Right atrium auricular region (tissue), 2 donors: Measurements from ENCODE around the gene DVL1. TPM values are rescaled to one million over a fixed set of nuclear protein-coding genes. Genes with fewer than 3 reads are reported as not detected.
"Not testable (repeated sequence)": the region's sequence is repeated elsewhere in the genome, so short reads cannot be mapped to it uniquely, and the experiment has no call there.

ENCODE experiments used
- DNase-seq: peaks from one replicate; pipeline ENCODE4 v3.0.0-alpha.2; 2019; ENCODE audit warnings: low spot score
- H3K27ac ChIP-seq, 2 donors: fragments of 200-600 bp; sonication (generic); 1 replicate in 1 of 2; 2 replicates in 1 of 2; pipeline ENCODE4 v1.5.1; 2016 to 2019
- H3K27me3 ChIP-seq, 2 donors: fragments of 200-600 bp; sonication (generic); one replicate each; pipeline versions ENCODE4 v1.5.1 to v1.6.0; 2017 to 2019
- H3K36me3 ChIP-seq: fragments of 200-600 bp; sonication (generic); one replicate; pipeline ENCODE4 v1.5.1; 2016
- H3K4me1 ChIP-seq, 2 donors: fragments of 200-600 bp; sonication (generic); one replicate each; pipeline versions ENCODE4 v1.5.1 to v1.6.0; 2017 to 2019
- H3K4me3 ChIP-seq, 2 donors: fragments of 200-600 bp; sonication (generic); 1 replicate in 1 of 2; 2 replicates in 1 of 2; pipeline ENCODE4 v1.5.1; 2017 to 2019; ENCODE audit warnings: mild to moderate bottlenecking in 1 of 2, moderate library complexity in 1 of 2
- H3K9me3 ChIP-seq, 2 donors: fragments of 200-600 bp; sonication (generic); one replicate each; pipeline ENCODE4 v1.5.1; 2019
- total RNA-seq, 2 donors: library from RNA; depleted of rRNA; stranded (reverse); fragments of >200 nt; gene quantifications; one replicate each; pipeline ENCODE4 v1.1.0, GENCODE V29; 2016
- TF ChIP-seq, protein P1 (sequence below), 2 donors: fragments of 200-600 bp; sonication (generic); IDR thresholded peaks; one replicate each; pipeline ENCODE4 v1.5.1; 2019; ENCODE audit warnings: antibody characterized with exemption in 2 of 2

The DVL1 gene
- total RNA-seq, 2 donors from 2014 or later, result 75.0 to 80.2 TPM

GRCh38 chr1:1318131-1318652, 31.0 kb downstream of the DVL1 start:
- H3K4me1 ChIP-seq, result peaks cover 0 to 36% of the 10 kb centered on the region in 2 donors
- H3K27ac ChIP-seq, result peak overlapping the region; percentile 61 to 83
- TF ChIP-seq, protein P1, sequence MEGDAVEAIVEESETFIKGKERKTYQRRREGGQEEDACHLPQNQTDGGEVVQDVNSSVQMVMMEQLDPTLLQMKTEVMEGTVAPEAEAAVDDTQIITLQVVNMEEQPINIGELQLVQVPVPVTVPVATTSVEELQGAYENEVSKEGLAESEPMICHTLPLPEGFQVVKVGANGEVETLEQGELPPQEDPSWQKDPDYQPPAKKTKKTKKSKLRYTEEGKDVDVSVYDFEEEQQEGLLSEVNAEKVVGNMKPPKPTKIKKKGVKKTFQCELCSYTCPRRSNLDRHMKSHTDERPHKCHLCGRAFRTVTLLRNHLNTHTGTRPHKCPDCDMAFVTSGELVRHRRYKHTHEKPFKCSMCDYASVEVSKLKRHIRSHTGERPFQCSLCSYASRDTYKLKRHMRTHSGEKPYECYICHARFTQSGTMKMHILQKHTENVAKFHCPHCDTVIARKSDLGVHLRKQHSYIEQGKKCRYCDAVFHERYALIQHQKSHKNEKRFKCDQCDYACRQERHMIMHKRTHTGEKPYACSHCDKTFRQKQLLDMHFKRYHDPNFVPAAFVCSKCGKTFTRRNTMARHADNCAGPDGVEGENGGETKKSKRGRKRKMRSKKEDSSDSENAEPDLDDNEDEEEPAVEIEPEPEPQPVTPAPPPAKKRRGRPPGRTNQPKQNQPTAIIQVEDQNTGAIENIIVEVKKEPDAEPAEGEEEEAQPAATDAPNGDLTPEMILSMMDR (IDR thresholded peaks at IDR 0.05), result no peak
- H3K36me3 ChIP-seq, result peaks cover 53% of the 10 kb centered on the region
- no peaks in the 10 kb centered on the region for H3K27me3 ChIP-seq
- peak; percentile 88 for DNase-seq
- no peaks in the 10 kb centered on the region for H3K9me3 ChIP-seq
- no peak overlapping the region for H3K4me3 ChIP-seq

GRCh38 chr1:1317420-1317819, 31.8 kb downstream of the DVL1 start:
- H3K36me3 ChIP-seq, result peaks cover 60% of the 10 kb centered on the region
- DNase-seq, result no peak
- no peaks in the 10 kb centered on the region for H3K27me3 ChIP-seq
- TF ChIP-seq, protein P1 (IDR thresholded peaks at IDR 0.05), result no peak
- peaks cover 0 to 28% of the 10 kb centered on the region in 2 donors for H3K4me1 ChIP-seq
- no peak overlapping the region for H3K4me3 ChIP-seq
- no peaks in the 10 kb centered on the region for H3K9me3 ChIP-seq
- peak overlapping the region; percentile 61 to 83 for H3K27ac ChIP-seq

DNA sequence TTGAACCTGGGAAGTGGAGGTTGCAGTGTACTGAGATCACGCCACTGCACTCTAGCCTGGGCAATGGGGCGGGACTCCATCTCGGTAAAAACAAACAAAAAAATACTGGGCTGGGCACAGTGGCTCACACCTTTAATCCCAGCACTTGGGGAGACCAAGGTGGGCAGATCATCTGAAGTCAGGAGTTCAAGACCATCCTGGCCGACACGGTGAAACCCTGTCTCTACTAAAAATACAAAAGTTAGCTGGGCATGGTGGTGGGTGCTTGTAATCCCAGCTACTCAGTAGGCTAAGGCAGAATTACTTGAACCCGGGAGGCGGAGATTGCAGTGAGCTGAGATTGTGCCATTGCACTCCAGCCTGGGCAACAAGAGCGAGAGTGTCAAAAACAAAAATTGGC, 33.0 kb downstream of the DVL1 start:
- Histone ChIP-seq H3K36me3 (peaks cover 69% of the 10 kb centered on the region), H3K4me1 (peaks cover 0 to 16% of the 10 kb centered on the region in 2 donors)
- not testable (repeated sequence) for DNase-seq, H3K4me3 ChIP-seq, H3K27me3 ChIP-seq, H3K27ac ChIP-seq, H3K9me3 ChIP-seq

DNA sequence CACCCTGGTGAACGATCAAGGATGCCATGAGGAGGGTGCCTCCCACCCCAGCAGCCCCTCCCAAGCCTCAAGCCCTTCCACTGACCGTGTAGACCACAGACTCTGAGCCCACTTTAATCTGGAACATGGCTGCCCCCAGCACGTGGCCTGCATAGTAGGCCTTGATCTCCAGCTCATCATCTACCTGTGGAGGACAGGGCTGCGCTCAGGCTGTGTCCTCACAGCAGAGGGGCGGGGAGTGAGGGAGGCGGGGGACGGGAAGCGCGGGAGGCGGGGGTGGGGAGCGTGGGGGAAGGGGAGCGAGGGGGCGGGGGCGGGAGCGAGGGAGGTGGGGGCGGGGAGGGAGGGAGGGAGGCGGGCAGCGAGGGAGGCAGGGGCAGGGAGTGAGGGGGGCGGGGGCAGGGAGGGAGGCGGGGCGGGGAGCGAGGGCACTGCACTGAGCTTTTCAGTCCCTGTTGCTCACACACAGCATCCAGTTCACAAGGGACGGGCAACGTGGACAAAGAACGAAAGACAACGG, 33.7 kb downstream of the DVL1 start:
- Histone ChIP-seq H3K36me3 (peaks cover 73% of the 10 kb centered on the region), H3K4me1 (peaks cover 0 to 9% of the 10 kb centered on the region in 2 donors), H3K9me3 (no peaks in the 10 kb centered on the region)

DNA sequence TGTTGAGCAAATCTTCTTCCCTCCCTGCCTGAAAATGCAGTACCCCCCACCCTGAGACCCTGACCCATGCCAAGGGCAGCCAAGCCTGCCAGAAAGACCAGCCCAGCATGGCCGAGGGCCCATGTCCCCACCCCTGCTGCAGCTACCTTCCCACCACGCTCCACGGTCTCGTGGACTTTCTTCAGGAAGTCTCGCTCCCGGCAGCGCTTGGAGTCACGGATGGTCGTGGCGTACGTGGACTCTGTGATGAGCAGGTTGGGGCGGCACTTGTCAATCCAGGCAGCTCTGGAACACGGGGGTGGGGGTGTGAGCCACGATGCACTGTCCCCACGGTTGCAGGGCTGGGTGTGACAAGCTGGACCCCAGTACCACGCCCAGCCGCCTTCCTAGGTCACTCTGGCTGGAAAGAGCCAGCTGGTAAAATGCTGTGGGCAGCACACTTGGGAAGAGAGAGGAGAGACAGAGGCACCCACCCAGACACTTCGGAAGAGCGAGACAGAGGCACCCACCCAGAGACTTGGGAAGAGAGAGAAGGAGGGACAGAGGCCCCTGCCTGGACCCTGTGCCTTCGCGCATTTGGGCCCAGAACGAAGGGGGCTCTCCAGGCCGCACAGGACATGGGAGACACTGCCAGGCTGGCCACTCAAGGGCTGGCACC, 34.4 kb downstream of the DVL1 start:
- Histone ChIP-seq H3K27ac (no peak overlapping the region), H3K4me1 (peaks cover 0 to 12% of the 10 kb centered on the region in 2 donors), H3K9me3 (no peaks in the 10 kb centered on the region), H3K27me3 (no peaks in the 10 kb centered on the region), H3K4me3 (no peak overlapping the region), H3K36me3 (peaks cover 66% of the 10 kb centered on the region)
- TF ChIP-seq, protein P1 (IDR thresholded peaks at IDR 0.05), result no peak
- no peak for DNase-seq

More for the DNA sequence above, 33.7 kb downstream of the DVL1 start:
- DNase-seq, result no peak
- Histone ChIP-seq H3K27ac (no peak overlapping the region), H3K4me3 (no peak overlapping the region), H3K27me3 (no peaks in the 10 kb centered on the region)
- TF ChIP-seq, protein P1 (IDR thresholded peaks at IDR 0.05), result no peak

GRCh38 chr1:1314237-1314586, 35.0 kb downstream of the DVL1 start:
- Histone ChIP-seq H3K4me1 (peaks cover 0 to 18% of the 10 kb centered on the region in 2 donors), H3K27ac (no peak overlapping the region), H3K9me3 (no peaks in the 10 kb centered on the region), H3K27me3 (no peaks in the 10 kb centered on the region), H3K4me3 (no peak overlapping the region), H3K36me3 (peaks cover 60% of the 10 kb centered on the region)
- DNase-seq, result no peak
- TF ChIP-seq, protein P1 (IDR thresholded peaks at IDR 0.05), result no peak
